ENCODE results near the gene NCAM2.

GRCh38 chr21:21196848-21197247 is 198.6 kb downstream of the NCAM2 start:
- TF ChIP-seq, protein P1, sequence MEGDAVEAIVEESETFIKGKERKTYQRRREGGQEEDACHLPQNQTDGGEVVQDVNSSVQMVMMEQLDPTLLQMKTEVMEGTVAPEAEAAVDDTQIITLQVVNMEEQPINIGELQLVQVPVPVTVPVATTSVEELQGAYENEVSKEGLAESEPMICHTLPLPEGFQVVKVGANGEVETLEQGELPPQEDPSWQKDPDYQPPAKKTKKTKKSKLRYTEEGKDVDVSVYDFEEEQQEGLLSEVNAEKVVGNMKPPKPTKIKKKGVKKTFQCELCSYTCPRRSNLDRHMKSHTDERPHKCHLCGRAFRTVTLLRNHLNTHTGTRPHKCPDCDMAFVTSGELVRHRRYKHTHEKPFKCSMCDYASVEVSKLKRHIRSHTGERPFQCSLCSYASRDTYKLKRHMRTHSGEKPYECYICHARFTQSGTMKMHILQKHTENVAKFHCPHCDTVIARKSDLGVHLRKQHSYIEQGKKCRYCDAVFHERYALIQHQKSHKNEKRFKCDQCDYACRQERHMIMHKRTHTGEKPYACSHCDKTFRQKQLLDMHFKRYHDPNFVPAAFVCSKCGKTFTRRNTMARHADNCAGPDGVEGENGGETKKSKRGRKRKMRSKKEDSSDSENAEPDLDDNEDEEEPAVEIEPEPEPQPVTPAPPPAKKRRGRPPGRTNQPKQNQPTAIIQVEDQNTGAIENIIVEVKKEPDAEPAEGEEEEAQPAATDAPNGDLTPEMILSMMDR (conservative IDR thresholded peaks at IDR 0.05; ENCODE audit: low read length), result no peak
- no peak for TF ChIP-seq EZH2phosphoT487 (IDR thresholded peaks at IDR 0.05; ENCODE audit: borderline replicate concordance)

Data from Loucy (cell line).